ENCODE measurements around the gene MBNL1.

Gene MBNL1

DNA sequence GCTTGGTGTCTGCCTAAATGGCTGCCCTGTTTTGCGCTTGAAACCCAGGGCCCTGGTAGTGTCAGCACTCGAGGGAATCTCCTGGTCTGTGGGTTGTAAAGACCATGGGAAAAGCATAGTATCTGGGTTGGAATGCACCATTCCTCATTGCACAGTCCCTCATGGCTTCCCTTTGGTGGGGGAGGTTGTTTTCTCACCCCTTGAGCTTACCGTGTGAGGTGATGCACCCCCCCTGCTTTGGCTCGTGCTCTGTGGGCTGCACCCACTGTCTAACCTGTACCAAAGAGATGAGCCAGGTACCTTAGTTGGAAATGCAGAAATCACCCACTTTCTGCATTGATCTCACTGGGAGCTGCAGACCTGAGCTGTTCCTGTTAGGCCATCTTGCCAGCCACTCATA, 104.7 kb downstream of the MBNL1 start:
- no peak for DNase-seq (ENCODE audit: low read depth, low spot score)
- Histone ChIP-seq H3K9ac (ENCODE audit: insufficient read length) (no peak overlapping the region), H3K27ac (no peak overlapping the region; the same call in 1 of the 2 replicates), H3K36me3 (ENCODE audit: insufficient read depth, low read length) (peaks cover 30% of the 10 kb centered on the region), H3K9me3 (ENCODE audit: low read depth, low read length) (peaks cover 3% of the 10 kb centered on the region; the same call in 1 of the 2 replicates), H3K4me3 (no peak overlapping the region)
- TF ChIP-seq POLR2AphosphoS5 (IDR thresholded peaks at IDR 0.05; ENCODE audit: borderline replicate concordance, low read depth, low read length), result no peak
- no peak for TF ChIP-seq EZH2 (IDR thresholded peaks at IDR 0.05)
- no peak for TF ChIP-seq FOXP2 (optimal IDR thresholded peaks at IDR 0.05; ENCODE audit: control extremely low read depth, extremely low read length, insufficient read depth)

DNA sequence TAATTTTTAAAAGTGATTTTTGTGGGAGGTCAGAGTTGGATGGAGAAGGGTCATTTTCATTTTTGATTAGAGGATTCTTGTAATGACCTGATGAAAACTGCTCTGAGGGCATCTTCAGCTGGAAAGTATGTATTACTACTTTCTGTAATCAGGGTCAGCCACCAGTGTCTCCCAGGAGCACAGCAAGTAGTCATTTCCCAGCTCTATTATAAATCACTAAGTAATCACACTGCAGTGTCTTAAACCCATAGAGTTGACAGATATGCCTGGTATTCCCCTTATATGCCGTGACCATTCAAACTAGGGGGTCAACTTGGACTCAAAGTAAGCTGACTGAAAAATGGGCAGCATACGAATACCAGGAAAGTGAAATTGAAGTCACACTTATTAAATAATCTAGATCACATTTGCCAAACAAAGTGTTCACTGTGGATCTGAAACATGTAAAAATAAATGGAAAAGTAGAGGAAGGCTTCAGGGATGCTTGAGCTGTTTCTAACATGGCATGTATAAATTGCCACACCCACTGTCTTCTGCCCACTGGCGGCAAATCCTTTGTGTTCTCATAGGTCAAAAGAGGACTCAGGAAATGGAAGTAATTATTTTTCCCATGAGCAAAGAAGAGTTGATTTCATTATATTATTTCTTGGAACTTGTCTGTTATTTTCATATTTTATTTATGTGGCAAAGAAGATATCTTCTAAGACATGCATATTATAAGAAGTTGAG, 105.7 kb downstream of the MBNL1 start:
- no peak for DNase-seq (ENCODE audit: low read depth, low spot score)
- no peaks in the 10 kb centered on the region for H3K9me3 ChIP-seq (ENCODE audit: low read depth, low read length)
- no peak overlapping the region for H3K4me3 ChIP-seq
- H3K9ac ChIP-seq (ENCODE audit: insufficient read length), result no peak overlapping the region
- peaks cover 34% of the 10 kb centered on the region for H3K36me3 ChIP-seq (ENCODE audit: insufficient read depth, low read length)
- TF ChIP-seq EZH2 (IDR thresholded peaks at IDR 0.05), result no peak
- no peak for TF ChIP-seq POLR2AphosphoS5 (IDR thresholded peaks at IDR 0.05; ENCODE audit: borderline replicate concordance, low read depth, low read length)
- no peak for TF ChIP-seq FOXP2 (optimal IDR thresholded peaks at IDR 0.05; ENCODE audit: control extremely low read depth, extremely low read length, insufficient read depth)
- H3K27ac ChIP-seq, result peak overlapping the region; percentile 58

- H3K4me3 ChIP-seq, result no peak overlapping the region
- no peak overlapping the region for H3K9ac ChIP-seq (ENCODE audit: insufficient read length)
- no peak for TF ChIP-seq EZH2 (IDR thresholded peaks at IDR 0.05)
- no peak for TF ChIP-seq POLR2AphosphoS5 (IDR thresholded peaks at IDR 0.05; ENCODE audit: borderline replicate concordance, low read depth, low read length)
- no peak for TF ChIP-seq FOXP2 (optimal IDR thresholded peaks at IDR 0.05; ENCODE audit: control extremely low read depth, extremely low read length, insufficient read depth)
- peaks cover 34% of the 10 kb centered on the region for H3K36me3 ChIP-seq (ENCODE audit: insufficient read depth, low read length)
- DNase-seq (ENCODE audit: low read depth, low spot score), result no peak
- peak overlapping the region; percentile 86; the same call in 1 of the 2 replicates for H3K27ac ChIP-seq
- no peaks in the 10 kb centered on the region for H3K9me3 ChIP-seq (ENCODE audit: low read depth, low read length)
Measured at GRCh38 chr3:152375546-152375945, 106.8 kb downstream of the MBNL1 start.

DNA sequence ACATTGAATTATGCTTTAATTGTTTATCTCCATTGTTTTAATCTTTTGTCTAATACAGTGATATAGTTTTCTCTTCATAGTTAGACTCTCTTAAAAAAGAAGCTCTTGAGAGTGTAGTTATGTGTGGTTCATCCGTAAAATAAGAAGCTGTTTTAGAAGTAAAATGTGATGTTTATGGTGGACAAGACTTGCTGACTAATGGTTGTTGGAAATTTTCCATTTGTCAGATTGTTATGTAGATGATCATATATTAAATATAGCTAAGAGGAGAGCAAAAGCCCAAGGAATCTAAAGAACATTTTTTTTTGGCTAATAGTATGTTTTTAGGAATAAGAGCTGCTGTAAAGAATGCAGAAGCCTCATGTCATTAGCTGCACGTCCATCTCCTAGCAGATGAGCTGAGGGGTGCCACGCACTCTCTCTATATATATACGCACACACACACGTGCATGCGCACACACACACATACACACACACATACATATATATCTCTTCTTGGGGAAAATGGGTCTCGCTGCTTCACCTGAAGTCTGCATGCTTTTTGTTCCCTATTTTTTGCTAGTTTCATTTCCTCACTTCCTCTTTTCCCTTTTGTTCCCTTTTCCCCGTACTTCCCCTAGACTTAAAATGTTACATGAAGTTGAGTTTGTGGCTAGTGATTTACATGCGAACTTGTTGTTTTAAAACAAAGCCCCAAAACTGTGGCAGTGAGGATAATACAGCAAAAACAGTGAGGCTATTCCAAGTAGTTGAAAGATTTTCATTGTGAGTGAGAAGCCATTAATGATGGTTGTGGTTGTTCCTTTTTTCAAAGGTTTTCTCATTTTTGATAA, 107.8 kb downstream of the MBNL1 start:
- Histone ChIP-seq H3K9me3 (ENCODE audit: low read depth, low read length) (no peaks in the 10 kb centered on the region), H3K4me3 (no peak overlapping the region), H3K9ac (ENCODE audit: insufficient read length) (peak overlapping the region; percentile 4), H3K27ac (peak overlapping the region; percentile 86), H3K36me3 (ENCODE audit: insufficient read depth, low read length) (peaks cover 33% of the 10 kb centered on the region)
- DNase-seq (ENCODE audit: low read depth, low spot score), result no peak
- no peak for TF ChIP-seq FOXP2 (optimal IDR thresholded peaks at IDR 0.05; ENCODE audit: control extremely low read depth, extremely low read length, insufficient read depth)
- TF ChIP-seq POLR2AphosphoS5 (IDR thresholded peaks at IDR 0.05; ENCODE audit: borderline replicate concordance, low read depth, low read length), result no peak
- TF ChIP-seq EZH2 (IDR thresholded peaks at IDR 0.05), result no peak

- TF ChIP-seq POLR2AphosphoS5 (IDR thresholded peaks at IDR 0.05; ENCODE audit: borderline replicate concordance, low read depth, low read length) (no peak), EZH2 (IDR thresholded peaks at IDR 0.05) (no peak), FOXP2 (optimal IDR thresholded peaks at IDR 0.05; ENCODE audit: control extremely low read depth, extremely low read length, insufficient read depth) (no peak)
- Histone ChIP-seq H3K9ac (ENCODE audit: insufficient read length) (no peak overlapping the region), H3K4me3 (no peak overlapping the region), H3K36me3 (ENCODE audit: insufficient read depth, low read length) (peaks cover 27% of the 10 kb centered on the region), H3K27ac (peak overlapping the region; percentile 86), H3K9me3 (ENCODE audit: low read depth, low read length) (no peaks in the 10 kb centered on the region)
- DNase-seq (ENCODE audit: low read depth, low spot score), result no peak
Measured at GRCh38 chr3:152377184-152377570, 108.4 kb downstream of the MBNL1 start.

GRCh38 chr3:152379415-152380042, 110.8 kb downstream of the MBNL1 start:
- no peak overlapping the region for H3K4me3 ChIP-seq
- peak overlapping the region; percentile 76; the same call in 1 of the 2 replicates for H3K27ac ChIP-seq
- peaks cover 22% of the 10 kb centered on the region for H3K36me3 ChIP-seq (ENCODE audit: insufficient read depth, low read length)

GRCh38 chr3:152380043-152380442, 111.3 kb downstream of the MBNL1 start:
- H3K36me3 ChIP-seq (ENCODE audit: insufficient read depth, low read length), result peaks cover 18% of the 10 kb centered on the region
- no peak overlapping the region for H3K9ac ChIP-seq (ENCODE audit: insufficient read length)
- TF ChIP-seq EZH2 (IDR thresholded peaks at IDR 0.05) (no peak), POLR2AphosphoS5 (IDR thresholded peaks at IDR 0.05; ENCODE audit: borderline replicate concordance, low read depth, low read length) (no peak), FOXP2 (optimal IDR thresholded peaks at IDR 0.05; ENCODE audit: control extremely low read depth, extremely low read length, insufficient read depth) (no peak)
- peak overlapping the region; percentile 76 for H3K27ac ChIP-seq
- DNase-seq (ENCODE audit: low read depth, low spot score), result no peak
- H3K9me3 ChIP-seq (ENCODE audit: low read depth, low read length), result no peaks in the 10 kb centered on the region
- peak overlapping the region; percentile 32; the same call in 1 of the 2 replicates for H3K4me3 ChIP-seq

More at GRCh38 chr3:152379415-152380042, 110.8 kb downstream of the MBNL1 start:
- no peak overlapping the region for H3K9ac ChIP-seq (ENCODE audit: insufficient read length)
- no peak for TF ChIP-seq FOXP2 (optimal IDR thresholded peaks at IDR 0.05; ENCODE audit: control extremely low read depth, extremely low read length, insufficient read depth)
- no peak for TF ChIP-seq POLR2AphosphoS5 (IDR thresholded peaks at IDR 0.05; ENCODE audit: borderline replicate concordance, low read depth, low read length)
- no peak for TF ChIP-seq EZH2 (IDR thresholded peaks at IDR 0.05)
- H3K9me3 ChIP-seq (ENCODE audit: low read depth, low read length), result no peaks in the 10 kb centered on the region
- DNase-seq (ENCODE audit: low read depth, low spot score), result no peak

- H3K27ac ChIP-seq, result peak overlapping the region; percentile 53; the same call in 1 of the 2 replicates
- no peak for DNase-seq (ENCODE audit: low read depth, low spot score)
- peak overlapping the region; percentile 15 for H3K9ac ChIP-seq (ENCODE audit: insufficient read length)
- H3K9me3 ChIP-seq (ENCODE audit: low read depth, low read length), result no peaks in the 10 kb centered on the region
- peak overlapping the region; percentile 40 for H3K4me3 ChIP-seq
- peaks cover 18% of the 10 kb centered on the region for H3K36me3 ChIP-seq (ENCODE audit: insufficient read depth, low read length)
- no peak for TF ChIP-seq FOXP2 (optimal IDR thresholded peaks at IDR 0.05; ENCODE audit: control extremely low read depth, extremely low read length, insufficient read depth)
- no peak for TF ChIP-seq POLR2AphosphoS5 (IDR thresholded peaks at IDR 0.05; ENCODE audit: borderline replicate concordance, low read depth, low read length)
- TF ChIP-seq EZH2 (IDR thresholded peaks at IDR 0.05), result no peak
Measured at GRCh38 chr3:152381881-152382295, 113.2 kb downstream of the MBNL1 start.
